Kidney (tissue), 14 donors: ENCODE measurements around the gene SNTG2. TPM values are rescaled to one million over a fixed set of nuclear protein-coding genes. Genes with fewer than 3 reads are reported as not detected.

Source experiments
- DNase-seq, 5 donors: peaks; one replicate each; pipeline ENCODE4 v3.0.0-alpha.2; 2013 to 2020
- FAIRE-seq: peaks from 2 replicates; lab custom pipeline; 2012; peaks lifted over from hg19 to GRCh38; lab: Jason Lieb, UNC
- H3K27ac ChIP-seq, 2 donors: one replicate each; pipeline ENCODE4 v1.7.0; 2013; ENCODE audit warnings: low read depth in 2 of 2, low read length in 2 of 2, inconsistent platforms in 1 of 2
- H3K27me3 ChIP-seq: one replicate; pipeline ENCODE4 v1.7.1; 2013; ENCODE audit warnings: low read length, inconsistent platforms; ENCODE audit not compliant: control insufficient read depth, insufficient read depth
- H3K36me3 ChIP-seq, 3 donors: one replicate each; pipeline versions ENCODE4 v1.7.0 to v1.7.1; 2013; ENCODE audit warnings: low read length in 3 of 3, control low read depth in 1 of 3, inconsistent platforms in 1 of 3; ENCODE audit not compliant: insufficient read depth in 3 of 3, control insufficient read depth in 2 of 3
- H3K4me1 ChIP-seq, 3 donors: one replicate each; pipeline versions ENCODE4 v1.7.0 to v1.7.1; 2013; ENCODE audit warnings: low read length in 3 of 3, inconsistent platforms in 1 of 3, low read depth in 1 of 3; ENCODE audit not compliant: control insufficient read depth in 2 of 3, insufficient read depth in 2 of 3
- H3K4me3 ChIP-seq, 3 donors: one replicate each; pipeline versions ENCODE4 v1.7.0 to v1.8.1; 2013; ENCODE audit warnings: low read length in 3 of 3, control low read depth in 1 of 3, inconsistent platforms in 1 of 3
- H3K9ac ChIP-seq, 3 donors: one replicate each; pipeline versions ENCODE4 v1.7.0 to v1.7.1; 2013; ENCODE audit warnings: low read length in 3 of 3, control low read depth in 1 of 3, inconsistent platforms in 1 of 3
- H3K9me3 ChIP-seq, 3 donors: one replicate each; pipeline versions ENCODE4 v1.7.0 to v1.7.1; 2013; ENCODE audit warnings: low read length in 3 of 3, control low read depth in 1 of 3, inconsistent platforms in 1 of 3; ENCODE audit not compliant: control insufficient read depth in 2 of 3, insufficient read depth in 1 of 3
- intact Hi-C: fragments of 100-400 bp; cut with DNase I; formaldehyde crosslinking; loops from one replicate; pipeline ENCODE4 v1.11.1; 2022
- polyA plus RNA-seq: library from polyadenylated mRNA; stranded (reverse); fragments of 350-450 nt; fragmentation: Illumina TruSeq; extraction: RNeasy Lipid Tissue Mini Kit (QIAGEN cat#74804); gene quantifications from one replicate; pipeline ENCODE4 v1.2.3, GENCODE V29; 2014; ENCODE audit warnings: low read depth, low replicate concordance; ENCODE audit not compliant: insufficient read depth
- total RNA-seq: library from RNA; stranded (reverse); fragmentation: NEBNext Ultra II Directional; extraction: Animal tissue kit (Norgen Biotek cat#: 25700); gene quantifications from one replicate; pipeline ENCODE4 v1.2.1, GENCODE V29; 2021
- TF ChIP-seq, protein P1 (sequence below): IDR thresholded peaks from 3 replicates; pipeline ENCODE4 v1.5.1; 2012; ENCODE audit warnings: mild to moderate bottlenecking, moderate library complexity, borderline replicate concordance; ENCODE audit not compliant: insufficient read depth; ENCODE audit errors: extremely low read depth
- donor health status: control.
- donor health status: control.
- donor health status: control.
- donor health status: control.
- donor health status: control.
- donor health status: DM: yes; HTN: yes; CAD: no.
- donor health status: Normal renal cell carcinoma (clear cell type).

The SNTG2 gene
- total and polyA plus RNA-seq, 2 donors from 2014 or later, result 2.2 TPM; not detected in 1

DNA sequence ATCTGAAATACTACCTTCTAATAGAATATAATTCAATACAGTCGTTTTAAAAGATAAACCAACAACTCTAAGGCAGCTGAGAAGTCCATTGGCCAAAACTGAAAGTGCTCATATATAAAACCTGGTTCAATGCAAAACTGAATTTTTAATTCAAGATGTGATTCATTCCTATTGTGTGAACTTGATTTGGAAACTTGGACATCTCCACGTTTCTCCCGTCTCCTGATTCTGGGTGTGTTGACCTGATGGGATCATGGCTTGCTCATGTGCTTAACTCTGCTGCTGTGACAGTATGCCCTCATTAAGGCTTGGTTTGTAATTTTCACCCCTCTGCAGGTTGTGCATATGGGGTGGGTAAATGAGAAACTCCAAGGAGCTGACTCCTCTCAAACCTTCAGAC, 296.3 kb downstream of the SNTG2 start:
- no peak for DNase-seq
- FAIRE-seq, result no peak
- H3K9ac ChIP-seq, result no peak overlapping the region
- H3K36me3 ChIP-seq, result peaks cover 0 to 2% (median 0%) of the 10 kb centered on the region in 3 donors
- H3K27me3 ChIP-seq, result no peaks in the 10 kb centered on the region
- TF ChIP-seq, protein P1, sequence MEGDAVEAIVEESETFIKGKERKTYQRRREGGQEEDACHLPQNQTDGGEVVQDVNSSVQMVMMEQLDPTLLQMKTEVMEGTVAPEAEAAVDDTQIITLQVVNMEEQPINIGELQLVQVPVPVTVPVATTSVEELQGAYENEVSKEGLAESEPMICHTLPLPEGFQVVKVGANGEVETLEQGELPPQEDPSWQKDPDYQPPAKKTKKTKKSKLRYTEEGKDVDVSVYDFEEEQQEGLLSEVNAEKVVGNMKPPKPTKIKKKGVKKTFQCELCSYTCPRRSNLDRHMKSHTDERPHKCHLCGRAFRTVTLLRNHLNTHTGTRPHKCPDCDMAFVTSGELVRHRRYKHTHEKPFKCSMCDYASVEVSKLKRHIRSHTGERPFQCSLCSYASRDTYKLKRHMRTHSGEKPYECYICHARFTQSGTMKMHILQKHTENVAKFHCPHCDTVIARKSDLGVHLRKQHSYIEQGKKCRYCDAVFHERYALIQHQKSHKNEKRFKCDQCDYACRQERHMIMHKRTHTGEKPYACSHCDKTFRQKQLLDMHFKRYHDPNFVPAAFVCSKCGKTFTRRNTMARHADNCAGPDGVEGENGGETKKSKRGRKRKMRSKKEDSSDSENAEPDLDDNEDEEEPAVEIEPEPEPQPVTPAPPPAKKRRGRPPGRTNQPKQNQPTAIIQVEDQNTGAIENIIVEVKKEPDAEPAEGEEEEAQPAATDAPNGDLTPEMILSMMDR, result no peak
- intact Hi-C loops, result no loop called here
- no peaks in the 10 kb centered on the region for H3K4me1 ChIP-seq
- no peak overlapping the region for H3K27ac ChIP-seq
- no peak overlapping the region for H3K4me3 ChIP-seq
- H3K9me3 ChIP-seq, result peaks cover 0 to 2% (median 0%) of the 10 kb centered on the region in 3 donors

DNA sequence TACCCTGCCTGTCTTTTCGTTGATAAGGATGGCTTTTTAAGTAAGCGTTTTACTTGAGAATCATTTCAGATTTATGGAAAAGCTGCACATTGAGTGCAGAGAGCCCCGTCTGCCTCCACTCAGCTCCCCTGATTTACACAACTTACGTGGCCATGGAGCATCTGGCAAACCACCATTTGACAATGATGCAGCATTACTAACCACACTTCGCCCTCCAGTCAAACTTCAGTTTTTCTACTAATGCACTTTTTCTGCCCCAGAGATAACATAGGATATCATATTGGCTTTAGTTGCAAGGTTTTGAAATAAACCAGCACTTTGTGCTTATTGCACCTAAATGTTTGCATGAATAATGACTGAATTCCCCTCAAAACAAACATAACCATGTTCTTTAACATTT, 297.5 kb downstream of the SNTG2 start:
- H3K9ac ChIP-seq, result no peak overlapping the region
- no peak overlapping the region for H3K27ac ChIP-seq
- no peak for DNase-seq
- peaks cover 0 to 2% (median 0%) of the 10 kb centered on the region in 3 donors for H3K36me3 ChIP-seq
- intact Hi-C loops, result no loop called here
- no peaks in the 10 kb centered on the region for H3K27me3 ChIP-seq
- FAIRE-seq, result no peak
- TF ChIP-seq, protein P1, result no peak
- H3K4me1 ChIP-seq, result no peaks in the 10 kb centered on the region
- H3K4me3 ChIP-seq, result no peak overlapping the region
- H3K9me3 ChIP-seq, result peaks cover 0 to 2% (median 0%) of the 10 kb centered on the region in 3 donors

DNA sequence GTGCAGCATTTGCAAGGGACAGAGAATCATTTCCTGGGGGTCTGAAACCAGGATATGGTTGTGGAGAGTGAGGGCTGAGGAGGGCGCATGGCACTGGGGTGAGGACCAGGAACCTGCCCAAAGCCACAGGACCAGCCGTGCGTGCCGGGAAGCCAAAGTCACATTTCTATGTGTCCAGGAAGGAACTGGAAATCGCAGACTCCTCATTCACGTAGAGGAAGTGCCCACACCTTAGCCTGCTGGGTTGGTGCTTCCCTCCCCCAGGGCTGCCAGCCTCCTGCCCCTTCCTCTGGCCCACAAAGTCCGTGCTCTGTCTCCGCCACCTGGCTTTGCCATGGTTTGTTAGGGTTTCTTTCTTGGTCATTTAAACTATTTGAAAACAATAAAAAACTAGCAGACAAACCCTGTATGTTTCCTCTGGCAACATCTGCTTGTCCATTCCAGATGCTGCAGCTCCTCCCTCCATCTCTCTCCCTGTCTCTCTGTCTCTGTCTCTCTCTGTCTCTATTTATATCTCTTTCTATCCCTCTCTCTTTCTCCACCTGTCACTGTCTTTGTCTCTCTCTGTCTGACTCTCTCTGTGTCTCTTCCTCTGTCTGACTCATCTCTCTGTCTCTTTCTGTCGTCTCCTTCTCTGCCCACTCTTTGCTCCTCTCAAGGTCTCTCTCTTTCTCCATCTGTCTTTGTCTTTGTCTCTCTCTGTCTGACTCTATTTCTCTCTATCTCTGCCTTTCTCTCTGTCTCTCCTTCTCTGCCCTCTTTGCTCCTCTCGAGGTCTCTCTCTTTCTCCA, 299.4 kb downstream of the SNTG2 start:
- Histone ChIP-seq H3K9me3 (peaks cover 0 to 2% (median 0%) of the 10 kb centered on the region in 3 donors), H3K27me3 (no peaks in the 10 kb centered on the region), H3K4me1 (no peaks in the 10 kb centered on the region), H3K4me3 (no peak overlapping the region), H3K27ac (no peak overlapping the region), H3K36me3 (peaks cover 0 to 2% (median 0%) of the 10 kb centered on the region in 3 donors), H3K9ac (no peak overlapping the region)
- TF ChIP-seq, protein P1, result no peak
- intact Hi-C loops, result no loop called here
- DNase-seq (no peak), FAIRE-seq (no peak)
